CD8-positive, alpha-beta memory T cell (primary cell): Measurements from ENCODE around the gene ELL3. TPM values are rescaled to one million over a fixed set of nuclear protein-coding genes. Genes with fewer than 3 reads are reported as not detected.
"Not testable (repeated sequence)": the region's sequence is repeated elsewhere in the genome, so short reads cannot be mapped to it uniquely, and the experiment has no call there.

Experiments
- CTCF ChIA-PET: fragments of 350-600 bp; sonication (Branson Sonifier 250); formaldehyde crosslinking; loops from one replicate; lab custom pipeline; 2021; ENCODE audit warnings: antibody characterized with exemption; lab: Charles Lee
- POLR2A ChIA-PET: fragments of 350-600 bp; sonication (Branson Sonifier 250); formaldehyde crosslinking; loops from one replicate; lab custom pipeline; 2021; ENCODE audit warnings: antibody characterized with exemption; lab: Charles Lee
- DNase-seq, 5 donors: peaks; one replicate each; pipeline versions ENCODE4 v3.0.0 to v3.0.0-alpha.2; 2020 to 2022; ENCODE audit warnings: mixed read lengths in 1 of 5
- H3K27ac ChIP-seq: one replicate; pipeline ENCODE4 v1.7.0; 2013; ENCODE audit warnings: low read depth, mild to moderate bottlenecking, low read length, moderate library complexity
- H3K27me3 ChIP-seq: 2 replicates; pipeline ENCODE4 v1.7.0; 2013; ENCODE audit warnings: low read length, mild to moderate bottlenecking; ENCODE audit not compliant: insufficient read depth, poor library complexity, severe bottlenecking
- H3K36me3 ChIP-seq: 2 replicates; pipeline ENCODE4 v1.7.0; 2013; ENCODE audit warnings: mild to moderate bottlenecking, low read length, moderate library complexity; ENCODE audit not compliant: insufficient read depth
- H3K4me1 ChIP-seq: 2 replicates; pipeline ENCODE4 v1.7.0; 2013; ENCODE audit warnings: mild to moderate bottlenecking, low read length, moderate library complexity; ENCODE audit not compliant: insufficient read depth
- H3K4me3 ChIP-seq: 2 replicates; pipeline ENCODE4 v1.7.0; 2013; ENCODE audit warnings: mild to moderate bottlenecking, low read length
- H3K9me3 ChIP-seq: 2 replicates; pipeline ENCODE4 v1.7.0; 2013; ENCODE audit warnings: mild to moderate bottlenecking, low read length
- H3K27ac Mint-ChIP-seq, 8 donors: one replicate each; pipeline ENCODE4 v1.8.0; 2020 to 2021; ENCODE audit warnings: mixed read lengths in 8 of 8, mild to moderate bottlenecking in 6 of 8, inconsistent platforms in 3 of 8, moderate library complexity in 3 of 8
- H3K27me3 Mint-ChIP-seq, 2 donors: one replicate each; pipeline ENCODE4 v1.8.0; 2020 to 2021; ENCODE audit warnings: mixed read lengths in 2 of 2, mild to moderate bottlenecking in 1 of 2, moderate library complexity in 1 of 2
- H3K36me3 Mint-ChIP-seq, 3 donors: one replicate each; pipeline ENCODE4 v1.8.0; 2020 to 2021; ENCODE audit warnings: mixed read lengths in 3 of 3, inconsistent platforms in 1 of 3, mild to moderate bottlenecking in 1 of 3
- H3K4me1 Mint-ChIP-seq, 3 donors: one replicate each; pipeline ENCODE4 v1.8.0; 2020 to 2021; ENCODE audit warnings: mixed read lengths in 3 of 3, inconsistent platforms in 1 of 3, mild to moderate bottlenecking in 1 of 3
- H3K4me3 Mint-ChIP-seq, 7 donors: one replicate each; pipeline ENCODE4 v1.8.0; 2020 to 2021; ENCODE audit warnings: mixed read lengths in 7 of 7, mild to moderate bottlenecking in 6 of 7, moderate library complexity in 4 of 7, inconsistent platforms in 2 of 7
- H3K9me3 Mint-ChIP-seq, 5 donors: one replicate each; pipeline ENCODE4 v1.8.0; 2020 to 2022; ENCODE audit warnings: mixed read lengths in 5 of 5, mild to moderate bottlenecking in 3 of 5, moderate library complexity in 2 of 5, inconsistent platforms in 1 of 5
- polyA plus RNA-seq: library from polyadenylated mRNA; unstranded; fragments of 300-500 nt; fragmentation: Illumina TruSeq; gene quantifications from one replicate; pipeline ENCODE4 v1.2.3, GENCODE V29; 2021
- total RNA-seq, 2 experiments: library from RNA; stranded (reverse); gene quantifications; one replicate each; pipeline ENCODE4 v1.2.3, GENCODE V29; 2021

Gene ELL3
- total and polyA plus RNA-seq, 3 experiments from 2014 or later = 0.24 to 1.8 (median 0.49) TPM

DNA sequence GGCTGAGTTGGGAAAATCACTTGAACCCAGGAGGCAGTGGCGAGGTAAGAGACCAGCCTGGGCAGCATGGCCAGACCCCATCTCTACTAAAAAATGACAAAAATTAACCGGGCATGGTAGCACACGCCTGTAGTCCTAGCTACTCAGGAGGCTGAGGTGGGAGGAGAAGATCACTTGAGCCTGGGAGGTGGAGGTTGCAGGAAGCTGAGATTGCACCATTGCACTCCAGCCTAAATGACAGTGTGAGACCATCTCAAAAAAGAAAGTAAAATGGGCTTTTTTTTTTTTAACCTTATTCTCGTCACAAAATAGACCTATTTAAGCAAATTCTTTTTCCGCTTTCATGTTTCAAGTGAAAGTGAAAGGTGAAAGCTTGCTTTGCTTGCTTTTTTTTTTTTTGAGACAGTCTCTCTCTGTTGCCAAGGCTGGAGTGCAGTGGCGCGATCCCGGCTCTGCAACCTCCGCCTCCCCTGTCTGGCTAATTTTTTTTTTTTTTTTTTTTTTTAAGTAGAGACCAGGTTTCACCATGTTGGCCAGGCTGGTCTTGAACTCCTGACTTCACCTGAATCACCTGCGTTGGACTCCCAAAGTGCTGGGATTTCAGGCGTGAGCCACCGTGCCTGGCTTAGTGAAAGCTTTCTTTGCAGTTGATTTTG is 26.9 kb downstream of the ELL3 start:
- peak overlapping the region; percentile 81 to 99 (median 92) for H3K27ac Mint-ChIP-seq
- ChIA-PET POLR2A (interaction anchor here (0.6 to 2.0 kb wide), 4 partner anchors 25 to 391 kb away, joined by 3 to 9 read pairs (median 6); partner anchors contain the start of gene ELL3), CTCF (interaction anchor here (1.3 to 2.9 kb wide), 3 partner anchors 20 to 31 kb away, joined by 3 to 10 read pairs (median 5); partner anchors contain the start of gene ELL3)
- peak overlapping the region; percentile 50 for H3K27ac ChIP-seq
- DNase-seq = peak; percentile 32 to 81 (median 62)
- no peaks in the 10 kb centered on the region for H3K27me3 ChIP-seq
- peaks cover 0 to 45% (median 2%) of the 10 kb centered on the region in 3 donors for H3K36me3 Mint-ChIP-seq
- peak overlapping the region; percentile 20 for H3K4me3 ChIP-seq
- peak overlapping the region; percentile 74 to 97 (median 81) for H3K4me3 Mint-ChIP-seq
- peaks cover 54% of the 10 kb centered on the region for H3K4me1 ChIP-seq
- peaks cover 50 to 75% (median 53%) of the 10 kb centered on the region in 3 donors for H3K4me1 Mint-ChIP-seq
- H3K36me3 ChIP-seq = peaks cover 26% of the 10 kb centered on the region
- H3K9me3 ChIP-seq = no peaks in the 10 kb centered on the region
- H3K9me3 Mint-ChIP-seq = no peaks in the 10 kb centered on the region
- no peaks in the 10 kb centered on the region for H3K27me3 Mint-ChIP-seq

DNA sequence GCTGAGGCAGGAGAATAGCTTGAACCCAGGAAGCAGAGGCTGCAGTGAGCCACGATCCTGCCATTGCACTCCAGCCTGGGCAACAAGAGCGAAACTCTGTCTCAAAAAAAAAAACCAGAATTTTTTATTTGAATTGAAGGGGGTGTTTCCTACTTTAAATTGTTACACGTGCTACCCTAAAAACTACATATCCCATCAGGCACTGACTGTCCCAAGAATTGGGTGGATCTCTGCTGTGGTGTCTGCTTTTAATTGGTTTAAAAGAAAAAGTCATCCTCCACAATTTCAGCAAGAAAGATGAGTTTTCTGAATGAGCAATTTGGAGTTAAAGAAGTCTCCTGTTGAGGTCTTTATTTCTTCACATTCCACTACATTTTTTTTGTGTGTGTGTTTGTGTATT is 28.4 kb downstream of the ELL3 start:
- Mint-ChIP-seq H3K36me3 (peaks cover 0 to 34% (median 2%) of the 10 kb centered on the region in 3 donors), H3K4me1 (peaks cover 48 to 67% (median 56%) of the 10 kb centered on the region in 3 donors), H3K27ac (peak overlapping the region; percentile 69 to 99 (median 94)), H3K27me3 (no peaks in the 10 kb centered on the region), H3K9me3 (no peaks in the 10 kb centered on the region), H3K4me3 (peak overlapping the region; percentile 85 to 97 (median 96))
- H3K9me3 ChIP-seq = no peaks in the 10 kb centered on the region
- DNase-seq = peak in 2 of 5 donors; percentile 40 to 54
- no peaks in the 10 kb centered on the region for H3K27me3 ChIP-seq
- ChIA-PET CTCF (interaction anchor here (1.5 kb wide), 1 partner anchor 22 kb away, joined by 5 read pairs; no protein-coding TSS in a partner anchor), POLR2A (no interaction called here)
- peaks cover 14% of the 10 kb centered on the region for H3K36me3 ChIP-seq
- H3K4me1 ChIP-seq = peaks cover 51% of the 10 kb centered on the region
- H3K27ac ChIP-seq = no peak overlapping the region
- H3K4me3 ChIP-seq = no peak overlapping the region

DNA sequence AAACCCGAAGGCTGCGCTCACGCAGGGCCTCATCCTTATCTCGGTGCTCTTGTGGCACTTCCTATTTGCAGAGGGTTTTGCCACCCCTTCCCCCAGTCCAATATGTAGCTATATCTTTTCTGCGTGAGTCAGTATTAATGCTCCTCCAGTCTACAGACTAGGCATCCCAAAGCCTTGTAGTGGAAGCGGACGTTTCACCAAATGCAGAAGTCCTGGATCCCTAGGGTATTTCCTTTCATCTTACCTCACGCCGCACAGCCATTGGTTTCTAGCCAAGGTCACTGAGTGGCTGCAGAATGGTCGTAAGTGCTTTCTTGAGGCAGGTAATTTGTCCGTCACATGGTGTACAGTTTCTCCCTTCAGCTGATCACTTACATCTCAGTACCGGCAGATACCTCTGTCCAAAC is 29.9 kb downstream of the ELL3 start:
- H3K9me3 Mint-ChIP-seq, H3K27me3 ChIP-seq, H3K9me3 ChIP-seq, H3K36me3 ChIP-seq, H3K27me3 Mint-ChIP-seq: not testable (repeated sequence)
- Mint-ChIP-seq H3K36me3 (peaks cover 0 to 20% (median 2%) of the 10 kb centered on the region in 3 donors), H3K4me3 (peak overlapping the region; percentile 92 to 98 (median 97)), H3K4me1 (peaks cover 37 to 52% (median 48%) of the 10 kb centered on the region in 3 donors), H3K27ac (peak overlapping the region; percentile 94 to 99 (median 98))
- Histone ChIP-seq H3K4me1 (peaks cover 36% of the 10 kb centered on the region), H3K4me3 (peak overlapping the region; percentile 97), H3K27ac (peak overlapping the region; percentile 87)
- ChIA-PET POLR2A (interaction anchor here (0.9 to 1.5 kb wide), 2 partner anchors 30 kb away, joined by 3 to 6 read pairs; partner anchors contain the start of gene ELL3), CTCF (interaction anchor here (1.9 kb wide), 1 partner anchor 30 kb away, joined by 5 read pairs; the partner anchor contains the start of gene ELL3)
- peak in 1 of 5 donors; percentile 7 for DNase-seq

DNA sequence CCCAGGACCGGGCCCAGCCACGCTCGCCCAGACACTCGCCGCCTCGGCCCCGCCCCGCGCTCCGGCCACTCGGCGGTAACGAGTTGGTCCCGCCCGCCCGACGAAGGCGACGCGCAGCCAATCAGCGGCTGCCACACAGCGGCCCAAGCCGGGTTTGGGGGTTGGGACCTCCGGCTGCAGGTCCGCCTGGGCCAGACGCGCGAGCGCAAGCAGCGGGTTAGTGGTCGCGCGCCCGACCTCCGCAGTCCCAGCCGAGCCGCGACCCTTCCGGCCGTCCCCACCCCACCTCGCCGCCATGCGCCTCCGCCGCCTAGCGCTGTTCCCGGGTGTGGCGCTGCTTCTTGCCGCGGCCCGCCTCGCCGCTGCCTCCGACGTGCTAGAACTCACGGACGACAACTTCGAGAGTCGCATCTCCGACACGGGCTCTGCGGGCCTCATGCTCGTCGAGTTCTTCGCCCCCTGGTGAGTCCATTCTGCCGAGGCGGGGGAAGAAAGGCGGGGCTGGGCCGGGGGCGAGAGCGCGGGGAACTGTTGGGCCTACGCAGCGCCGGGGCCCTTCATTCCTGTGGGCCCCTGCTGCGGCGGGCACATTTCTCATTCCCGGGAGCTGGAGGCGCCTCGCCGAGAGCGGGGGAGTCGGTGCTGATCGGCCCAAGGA is 30.4 kb downstream of the ELL3 start, which contains the start of gene PDIA3:
PDIA3 (plus strand) TSS at position 194 of the 658 bp plus-strand sequence; CDS start at position 296, 102 bp downstream.
- peak within 1 kb of the TSS; percentile 94 to 99 (median 98) for H3K27ac Mint-ChIP-seq
- H3K36me3 ChIP-seq, H3K27me3 ChIP-seq, H3K9me3 Mint-ChIP-seq, H3K9me3 ChIP-seq, H3K27me3 Mint-ChIP-seq: not testable (repeated sequence)
- H3K36me3 Mint-ChIP-seq = peaks cover 0 to 17% (median 2%) of the 10 kb centered on the region in 3 donors
- ChIA-PET CTCF (interaction anchor here (1.9 kb wide), 1 partner anchor 31 kb away, joined by 5 read pairs; the partner anchor contains the start of gene ELL3), POLR2A (interaction anchor here (1.2 to 1.5 kb wide), 2 partner anchors 31 to 236 kb away, joined by 6 read pairs; partner anchors contain the start of gene ELL3)
- peak within 1 kb of the TSS; percentile 97 for H3K4me3 ChIP-seq
- peaks cover 31 to 47% (median 42%) of the 10 kb centered on the region in 3 donors for H3K4me1 Mint-ChIP-seq
- peak; percentile 80 to 91 (median 87) for DNase-seq
- H3K27ac ChIP-seq = peak within 1 kb of the TSS; percentile 87
- peaks cover 31% of the 10 kb centered on the region for H3K4me1 ChIP-seq
- peak within 1 kb of the TSS; percentile 92 to 98 (median 97) for H3K4me3 Mint-ChIP-seq

DNA sequence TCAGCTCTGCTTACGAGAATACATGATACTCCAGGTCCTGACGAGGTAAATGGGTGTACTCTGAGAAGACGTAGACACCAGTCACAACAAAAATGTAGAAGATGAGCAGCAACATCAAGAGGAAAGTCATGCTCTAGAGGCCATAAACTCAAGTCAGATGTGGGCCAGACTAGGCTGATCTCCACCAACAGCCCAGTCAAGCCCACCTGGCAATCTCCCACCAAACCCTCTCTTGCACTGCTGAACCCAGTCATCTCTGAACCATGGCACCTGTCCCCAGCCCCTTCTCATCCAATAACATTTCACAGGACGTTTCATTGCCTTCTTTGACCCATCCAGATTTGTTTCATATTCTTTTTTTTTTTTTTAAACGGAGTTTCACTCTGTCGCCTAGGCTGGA is 41.4 kb downstream of the ELL3 start:
- no peaks in the 10 kb centered on the region for H3K36me3 ChIP-seq
- Mint-ChIP-seq H3K4me1 (no peaks in the 10 kb centered on the region), H3K27ac (no peak overlapping the region), H3K36me3 (no peaks in the 10 kb centered on the region), H3K27me3 (peaks cover 5 to 6% of the 10 kb centered on the region in 2 donors), H3K9me3 (peaks cover 0 to 2% (median 0%) of the 10 kb centered on the region in 5 donors), H3K4me3 (no peak overlapping the region)
- no peaks in the 10 kb centered on the region for H3K9me3 ChIP-seq
- no peak overlapping the region for H3K4me3 ChIP-seq
- no peak overlapping the region for H3K27ac ChIP-seq
- no peak for DNase-seq
- ChIA-PET CTCF (no interaction called here), POLR2A (no interaction called here)
- no peaks in the 10 kb centered on the region for H3K27me3 ChIP-seq
- no peaks in the 10 kb centered on the region for H3K4me1 ChIP-seq

DNA sequence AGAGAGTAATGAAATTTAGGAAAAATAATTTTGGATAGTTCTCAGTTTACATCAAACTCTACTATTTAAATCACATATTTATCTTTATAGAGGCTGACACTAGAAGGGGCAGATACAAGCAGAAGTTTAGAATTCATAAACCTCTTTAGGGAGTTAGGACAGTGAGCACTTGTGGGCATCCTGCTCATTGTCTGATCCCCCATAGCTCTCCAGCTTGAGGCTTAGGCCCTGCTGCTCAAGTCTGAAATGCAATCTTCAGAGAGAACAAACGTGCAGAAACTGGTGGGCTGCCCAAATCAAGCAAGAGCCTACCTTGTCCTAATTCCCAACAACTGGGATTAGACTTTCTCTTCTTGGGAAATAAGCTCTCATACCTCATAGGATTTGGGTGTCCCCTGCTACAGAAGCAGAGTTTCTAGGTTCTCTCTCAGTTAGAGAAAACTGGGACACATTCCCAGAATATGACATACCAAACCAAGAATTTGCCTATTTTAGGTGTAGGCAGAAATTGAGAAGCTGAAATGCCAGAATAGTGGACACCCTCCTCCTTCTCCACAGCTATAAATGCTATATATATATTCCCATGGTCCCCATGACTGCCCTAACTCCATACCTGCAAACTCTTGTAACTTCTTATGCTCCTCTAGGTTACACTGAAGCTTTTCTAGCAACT is 48.6 kb downstream of the ELL3 start:
- H3K9me3 Mint-ChIP-seq, H3K4me3 ChIP-seq, H3K27ac ChIP-seq, H3K9me3 ChIP-seq, H3K27me3 ChIP-seq, H3K4me3 Mint-ChIP-seq, CTCF ChIA-PET, H3K36me3 ChIP-seq, H3K4me1 ChIP-seq, H3K4me1 Mint-ChIP-seq, DNase-seq, H3K36me3 Mint-ChIP-seq, POLR2A ChIA-PET, H3K27me3 Mint-ChIP-seq: not testable (repeated sequence)
- H3K27ac Mint-ChIP-seq = peak overlapping the region in 1 of 8 donors; percentile 9

DNA sequence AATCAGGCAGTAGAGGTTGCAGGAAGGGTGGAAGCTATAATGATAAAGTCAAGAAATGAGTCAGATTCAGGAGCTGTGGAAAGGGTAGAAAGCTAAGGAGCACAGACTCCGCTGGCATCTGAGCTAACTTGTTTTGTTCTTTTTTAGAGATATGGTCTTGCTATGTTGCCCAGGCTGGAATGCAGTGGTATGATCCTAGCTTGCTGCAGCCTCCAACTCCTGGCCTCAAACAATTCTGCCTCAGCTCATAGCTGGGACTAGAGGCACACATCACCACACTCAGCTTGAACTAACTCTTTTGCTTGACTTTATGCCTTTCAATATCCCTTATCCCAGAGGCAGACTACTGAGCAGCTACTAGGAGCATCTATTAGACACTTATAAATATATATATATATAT is 50.5 kb downstream of the ELL3 start:
- DNase-seq, H3K9me3 ChIP-seq, H3K27ac ChIP-seq, H3K4me3 Mint-ChIP-seq, H3K27me3 Mint-ChIP-seq, H3K36me3 ChIP-seq, H3K4me1 ChIP-seq, H3K4me1 Mint-ChIP-seq, H3K9me3 Mint-ChIP-seq, CTCF ChIA-PET, H3K4me3 ChIP-seq, H3K36me3 Mint-ChIP-seq, H3K27me3 ChIP-seq, POLR2A ChIA-PET, H3K27ac Mint-ChIP-seq: not testable (repeated sequence)
